ENCODE data around the gene HAPLN1.

GRCh38 chr5:83724001-83724400 lies 3.3 kb upstream of the HAPLN1 start:
- TF ChIP-seq EZH2 (optimal IDR thresholded peaks at IDR 0.05; ENCODE audit: low read depth, low read length) (no peak), CTCF (IDR thresholded peaks at IDR 0.05; ENCODE audit: low read length) (no peak), EZH2phosphoT487 (IDR thresholded peaks at IDR 0.05; ENCODE audit: low read length) (no peak)
